Putamen (tissue), 1 donor: Measurements from ENCODE around the gene MKRN2.
"Not testable (repeated sequence)": the region's sequence is repeated elsewhere in the genome, so short reads cannot be mapped to it uniquely, and the experiment has no call there.

Experiments used
- DNase-seq: peaks from one replicate; pipeline ENCODE4 v3.0.0-alpha.2; 2016; ENCODE audit warnings: low spot score

MKRN2 gene

GRCh38 chr3:12630292-12630691 is 73.4 kb downstream of the MKRN2 start:
- DNase-seq = no peak

- DNase-seq = not testable (repeated sequence)
Measured at GRCh38 chr3:12630843-12631242, 74.0 kb downstream of the MKRN2 start.

- DNase-seq = no peak
Measured at GRCh38 chr3:12632523-12632922, 75.6 kb downstream of the MKRN2 start.

GRCh38 chr3:12633108-12633507 is 76.2 kb downstream of the MKRN2 start:
- DNase-seq = no peak
